Spleen (tissue), 7 donors: ENCODE results near the gene PRXL2B.

Experiments
- CTCF ChIP-seq, 11 experiments: fragments of 200-600 bp in 7 of 11; fragments of 450-650 bp in 4 of 11; sonication (generic) in 4 of 11; IDR thresholded peaks in 8 of 11; conservative IDR thresholded peaks in 3 of 11; 1 replicate in 7 of 11; 2 replicates in 4 of 11; pipeline versions ENCODE4 v1.4.0 to v1.8.0; 2016 to 2021; ENCODE audit warnings: antibody characterized with exemption in 11 of 11, inconsistent platforms in 4 of 11, mild to moderate bottlenecking in 1 of 11
- POLR2A ChIP-seq, 3 donors: fragments of 450-650 bp; IDR thresholded peaks; one replicate each; pipeline ENCODE4 v1.5.1; 2017; ENCODE audit warnings: antibody characterized with exemption in 3 of 3, mild to moderate bottlenecking in 1 of 3
- POLR2AphosphoS5 ChIP-seq, 3 donors: sonication (generic); formaldehyde crosslinking; IDR thresholded peaks; one replicate each; pipeline ENCODE4 v1.5.1; 2017; ENCODE audit warnings: antibody characterized with exemption in 3 of 3
- donor health status: DM: no; HTN: no; CAD: no; lungs with moderate emphysema.
- donor health status: DM: no; HTN: no; CAD: no.
- donor health status: DM: no; HTN: no; CAD: no.

- TF ChIP-seq CTCF (IDR thresholded peaks at IDR 0.05 in 8 of 11, conservative IDR thresholded peaks at IDR 0.05 in 3 of 11), result no peak
- no peak for TF ChIP-seq POLR2A (IDR thresholded peaks at IDR 0.05)
- peak in 1 of 3 donors; percentile 48 for TF ChIP-seq POLR2AphosphoS5 (IDR thresholded peaks at IDR 0.05)
Measured at GRCh38 chr1:2547210-2548067, 39.1 kb upstream of the PRXL2B start.
